HuH-7.5 (cell line): ENCODE measurements around the gene CCDC187.
"Not testable (repeated sequence)": the region's sequence is repeated elsewhere in the genome, so short reads cannot be mapped to it uniquely, and the experiment has no call there.

ENCODE experiments used
- DNase-seq: peaks from one replicate; pipeline ENCODE4 v3.0.0; 2011; ENCODE audit warnings: low spot score

Gene CCDC187

GRCh38 chr9:136303825-136304416 lies at the start of gene CCDC187:
Gene CCDC187 (minus strand): TSS chr9:136304094. CDS start chr9:136303830, 264 bp downstream.
- no peak for DNase-seq

- no peak for DNase-seq
Observed at GRCh38 chr9:136353088-136353487, 49.2 kb upstream of the CCDC187 start.

- no peak for DNase-seq
Observed at GRCh38 chr9:136352682-136353081, 48.8 kb upstream of the CCDC187 start.

DNA sequence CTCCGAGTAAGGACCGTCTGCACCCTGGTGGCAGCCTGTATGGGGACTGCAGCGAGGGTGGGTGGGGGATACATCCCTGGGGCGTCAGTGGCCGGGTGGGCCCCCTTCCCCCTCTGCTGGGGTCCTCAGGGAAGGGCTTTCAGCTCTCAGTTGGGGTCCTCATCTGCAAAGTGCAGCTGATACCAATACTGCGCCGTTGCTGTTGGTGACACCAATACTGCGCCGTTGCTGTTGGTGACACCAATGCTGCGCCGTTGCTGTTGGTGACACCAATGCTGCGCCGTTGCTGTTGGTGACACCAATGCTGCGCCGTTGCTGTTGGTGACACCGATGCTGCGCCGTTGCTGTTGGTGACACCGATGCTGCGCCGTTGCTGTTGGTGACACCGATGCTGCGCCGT lies 48.0 kb upstream of the CCDC187 start:
- DNase-seq, result not testable (repeated sequence)

DNA sequence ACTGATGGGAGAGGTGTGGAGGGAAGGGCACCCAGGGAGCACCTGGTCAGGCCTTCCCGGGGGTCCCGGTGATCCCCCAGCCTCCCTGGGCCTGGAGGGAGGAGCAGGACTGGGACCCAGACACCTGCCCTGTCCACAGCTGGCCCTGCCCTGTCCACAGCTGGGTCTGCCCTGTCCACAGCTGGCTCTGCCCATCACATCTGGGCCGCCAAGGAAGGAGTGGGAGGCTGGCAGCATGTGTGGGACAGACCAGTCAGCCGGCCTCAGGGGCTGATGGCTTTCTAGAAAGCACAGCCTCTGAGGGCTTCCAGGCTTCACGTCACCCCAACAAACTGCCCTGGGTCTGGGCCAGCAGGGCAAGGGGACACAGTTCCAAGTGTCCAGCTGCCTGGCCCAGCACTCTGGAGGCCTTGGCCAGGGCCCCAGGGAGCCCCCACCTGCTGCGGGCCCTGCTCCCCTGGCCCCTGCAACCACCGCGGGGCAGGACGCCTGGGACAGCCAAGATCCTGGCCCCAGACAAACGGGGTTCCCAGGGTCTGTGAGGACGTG lies 47.4 kb upstream of the CCDC187 start:
- no peak for DNase-seq

DNA sequence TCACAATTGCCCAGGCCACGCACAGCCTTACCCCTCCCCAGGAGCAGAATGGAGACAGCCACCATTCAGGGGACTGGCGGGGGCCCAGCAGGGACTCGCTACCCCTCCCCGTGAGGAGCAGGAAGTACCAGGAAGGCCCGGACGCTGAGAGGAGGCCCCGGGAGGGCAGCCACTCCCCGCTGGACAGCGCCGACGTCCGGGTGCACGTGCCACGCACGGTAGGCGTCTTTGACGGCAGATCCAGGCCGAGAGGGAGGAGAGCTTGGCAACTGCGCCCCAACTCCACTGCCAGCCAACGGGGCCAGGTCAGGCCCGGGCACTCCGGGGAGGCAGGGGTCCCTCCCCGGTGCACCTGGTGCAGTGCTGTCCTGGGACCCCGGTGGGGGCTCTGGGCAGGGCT lies 45.7 kb upstream of the CCDC187 start:
- no peak for DNase-seq

DNA sequence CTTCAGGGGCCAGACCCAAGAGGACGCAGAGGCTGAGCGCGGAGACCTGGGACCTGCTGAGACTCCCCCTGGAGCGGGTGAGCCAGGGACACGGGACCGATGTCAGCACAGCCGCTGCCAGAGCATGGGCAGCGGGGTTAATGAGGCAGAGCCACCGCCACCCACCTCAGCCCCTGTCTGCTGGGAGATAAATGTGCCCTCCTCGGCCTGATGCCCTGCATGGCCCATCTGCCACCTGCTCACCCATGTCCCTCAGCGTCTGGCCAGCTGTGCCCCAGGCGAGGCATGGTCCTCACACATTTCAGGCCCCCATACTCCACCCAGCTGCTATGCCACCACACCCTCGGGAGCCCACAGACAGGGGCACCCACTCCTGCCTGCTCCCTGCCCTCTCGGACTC lies 44.8 kb upstream of the CCDC187 start:
- no peak for DNase-seq

GRCh38 chr9:136347472-136348256 lies 43.8 kb upstream of the CCDC187 start:
- no peak for DNase-seq

DNA sequence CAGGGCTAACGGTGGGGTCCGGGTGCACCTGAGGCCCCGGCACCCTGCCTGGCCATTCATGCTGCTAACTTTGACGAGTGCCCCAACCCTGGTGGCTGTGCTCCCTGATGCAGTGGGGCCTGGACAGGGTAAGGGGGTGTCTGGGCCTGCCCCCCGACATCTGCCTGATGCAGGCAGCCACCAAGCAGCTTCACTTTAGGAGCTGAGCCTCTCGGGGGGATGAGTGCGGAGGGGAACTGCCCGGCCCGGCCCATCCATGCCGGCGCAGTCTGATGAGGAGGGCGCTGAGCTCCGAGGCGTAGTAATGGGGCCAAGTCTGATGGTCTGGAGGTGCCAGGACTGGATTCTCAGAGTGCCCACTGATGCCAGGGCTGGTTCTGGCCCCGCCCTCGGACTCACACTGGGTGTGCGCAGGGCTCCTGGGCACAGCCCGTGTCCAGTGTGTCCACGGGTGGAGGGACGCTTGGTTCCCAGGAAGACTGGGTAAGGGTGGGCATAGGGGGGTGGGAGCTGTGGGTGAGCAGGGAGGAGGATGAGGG lies 43.1 kb upstream of the CCDC187 start:
- no peak for DNase-seq

DNA sequence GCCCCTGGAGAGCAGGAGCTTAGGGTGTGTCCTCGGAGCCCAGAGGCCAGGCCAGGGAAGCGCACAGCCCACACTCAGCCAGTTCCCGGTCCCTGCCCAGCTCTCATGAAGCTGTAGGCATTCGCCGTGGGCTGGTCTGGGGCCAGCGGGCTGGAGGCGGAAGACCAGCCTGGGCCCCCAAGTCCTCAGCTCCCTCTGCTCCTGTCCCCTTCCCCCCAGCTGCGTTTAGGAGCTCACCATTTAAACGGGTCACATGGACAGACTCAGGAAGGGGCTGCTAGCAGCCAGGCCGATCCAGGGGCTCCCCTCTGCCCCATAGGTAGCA lies 42.2 kb upstream of the CCDC187 start:
- DNase-seq, result no peak

GRCh38 chr9:136345281-136346156 lies 41.6 kb upstream of the CCDC187 start:
- DNase-seq, result peak; percentile 92

- no peak for DNase-seq
Observed at GRCh38 chr9:136344544-136345280, 40.8 kb upstream of the CCDC187 start.

GRCh38 chr9:136343884-136344269 lies 40.0 kb upstream of the CCDC187 start:
- no peak for DNase-seq

DNA sequence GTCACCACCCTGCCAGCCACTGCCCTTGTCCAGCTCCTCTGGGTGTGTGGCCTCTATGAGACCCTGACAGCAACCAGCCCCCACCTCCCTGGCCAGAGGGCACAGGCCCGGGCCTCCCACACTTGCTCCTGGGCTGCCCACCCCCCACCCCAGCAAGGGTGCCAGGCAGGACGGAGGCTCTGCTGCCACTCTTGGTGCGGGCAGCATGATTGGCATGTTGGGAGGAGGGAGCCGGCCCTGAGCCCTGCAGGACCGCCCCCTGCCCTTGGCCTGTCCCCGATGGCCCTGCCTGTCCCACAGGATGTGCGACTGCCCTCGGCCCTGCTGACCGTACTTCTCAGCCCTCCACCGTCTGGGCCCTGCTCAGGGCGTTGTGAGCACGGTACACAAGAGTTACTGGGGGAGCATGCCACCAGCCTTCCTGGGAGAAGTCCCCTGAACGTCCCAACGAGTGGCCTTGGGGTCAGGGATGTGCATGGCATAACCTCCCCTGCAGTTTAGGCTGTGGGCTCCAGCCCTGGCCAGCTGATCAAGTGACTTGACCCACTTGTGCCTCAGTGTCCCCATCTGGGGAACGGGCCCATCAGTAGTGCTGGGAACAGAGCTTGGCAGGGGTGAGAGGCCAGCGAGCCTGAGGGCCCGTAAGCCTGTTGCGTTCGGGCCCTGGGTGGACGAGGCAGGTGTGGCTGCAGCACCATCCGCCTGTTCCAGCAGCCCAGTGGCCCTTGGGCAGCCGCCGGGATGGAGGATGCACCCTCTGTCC lies 39.4 kb upstream of the CCDC187 start:
- no peak for DNase-seq

GRCh38 chr9:136342181-136343120 lies 38.6 kb upstream of the CCDC187 start:
- DNase-seq, result no peak

- no peak for DNase-seq
Observed at GRCh38 chr9:136341769-136342168, 37.9 kb upstream of the CCDC187 start.

- no peak for DNase-seq
Observed at GRCh38 chr9:136341042-136341655, 37.3 kb upstream of the CCDC187 start.

DNA sequence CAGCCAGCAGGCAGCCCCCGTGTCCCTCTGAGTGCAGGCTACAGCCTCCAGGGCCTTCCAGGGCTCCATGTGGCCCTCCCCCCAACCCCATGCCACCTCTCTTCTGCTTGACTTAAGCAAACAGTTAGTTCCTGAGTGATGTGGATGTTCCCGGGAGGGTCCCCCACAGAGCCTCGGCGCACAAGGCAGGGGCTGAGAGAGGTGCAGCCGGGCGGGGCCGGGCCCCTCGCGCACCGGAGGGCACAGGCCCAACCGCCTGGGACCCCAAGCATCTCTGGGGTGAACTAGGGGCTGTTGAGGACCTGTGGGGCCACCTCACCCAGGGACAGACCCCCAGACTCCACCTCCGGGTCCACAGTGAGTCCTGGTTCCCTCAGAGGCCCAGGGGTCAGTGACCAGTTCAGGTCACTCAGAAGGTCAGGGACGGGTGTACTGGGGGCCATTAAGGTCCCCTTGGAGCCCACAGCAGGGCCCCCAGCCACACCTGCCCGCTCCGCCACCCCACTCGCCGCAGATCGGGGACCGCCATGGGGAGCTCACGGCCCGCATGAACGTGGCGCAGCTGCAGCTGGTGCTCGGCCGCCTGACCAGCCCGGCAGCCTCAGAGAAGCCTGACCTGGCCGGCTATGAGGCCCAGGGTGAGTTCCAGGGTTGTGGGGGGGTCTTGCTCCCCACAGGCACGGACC lies 36.6 kb upstream of the CCDC187 start:
- DNase-seq, result no peak

GRCh38 chr9:136339958-136340310 lies 36.0 kb upstream of the CCDC187 start:
- no peak for DNase-seq
